Spleen (tissue), 7 donors: ENCODE data around the gene ST6GALNAC3.

Experiments
- CTCF ChIP-seq, 11 experiments: fragments of 200-600 bp in 7 of 11; fragments of 450-650 bp in 4 of 11; sonication (generic) in 4 of 11; IDR thresholded peaks in 8 of 11; conservative IDR thresholded peaks in 3 of 11; 1 replicate in 7 of 11; 2 replicates in 4 of 11; pipeline versions ENCODE4 v1.4.0 to v1.8.0; 2016 to 2021; ENCODE audit warnings: antibody characterized with exemption in 11 of 11, inconsistent platforms in 4 of 11, mild to moderate bottlenecking in 1 of 11
- POLR2A ChIP-seq, 3 donors: fragments of 450-650 bp; IDR thresholded peaks; one replicate each; pipeline ENCODE4 v1.5.1; 2017; ENCODE audit warnings: antibody characterized with exemption in 3 of 3, mild to moderate bottlenecking in 1 of 3
- donor health status: DM: no; HTN: no; CAD: no; lungs with moderate emphysema.
- donor health status: DM: no; HTN: no; CAD: no.
- donor health status: DM: no; HTN: no; CAD: no.

GRCh38 chr1:76480827-76481226, 406.3 kb downstream of the ST6GALNAC3 start:
- TF ChIP-seq CTCF (IDR thresholded peaks at IDR 0.05 in 8 of 11, conservative IDR thresholded peaks at IDR 0.05 in 3 of 11) (no peak), POLR2A (IDR thresholded peaks at IDR 0.05) (no peak)
